A673 (cell line): ENCODE measurements around the gene ZNF565.

Experiments
- CTCF ChIP-seq: fragments of 300-800, 200-600 bp; sonication (generic); conservative IDR thresholded peaks from 2 replicates; pipeline ENCODE4 v1.5.1; 2017; ENCODE audit warnings: low read depth, mild to moderate bottlenecking, antibody characterized with exemption, low read length, moderate library complexity, mixed read lengths
- EZH2 ChIP-seq: fragments of 200-600 bp; sonication (generic); IDR thresholded peaks from 2 replicates; pipeline ENCODE4 v1.6.1; 2017; ENCODE audit warnings: borderline replicate concordance, low read depth, mild to moderate bottlenecking, mixed read lengths, antibody characterized with exemption, low read length; ENCODE audit not compliant: poor library complexity, severe bottlenecking

GRCh38 chr19:36198119-36198518 is 16.3 kb downstream of the ZNF565 start:
- TF ChIP-seq CTCF = no peak
- no peak for TF ChIP-seq EZH2
